Ishikawa (cell line): ENCODE results near the gene UST.

Source experiments
- EP300 ChIP-seq: IDR thresholded peaks from 2 replicates; pipeline ENCODE4 v1.6.1; 2012; ENCODE audit warnings: borderline replicate concordance
- TCF12 ChIP-seq: IDR thresholded peaks from 2 replicates; pipeline ENCODE4 v1.6.1; 2012; ENCODE audit warnings: low read depth
- TF ChIP-seq, protein P1 (sequence below): IDR thresholded peaks from 2 replicates; pipeline ENCODE4 v1.6.1; 2012

DNA sequence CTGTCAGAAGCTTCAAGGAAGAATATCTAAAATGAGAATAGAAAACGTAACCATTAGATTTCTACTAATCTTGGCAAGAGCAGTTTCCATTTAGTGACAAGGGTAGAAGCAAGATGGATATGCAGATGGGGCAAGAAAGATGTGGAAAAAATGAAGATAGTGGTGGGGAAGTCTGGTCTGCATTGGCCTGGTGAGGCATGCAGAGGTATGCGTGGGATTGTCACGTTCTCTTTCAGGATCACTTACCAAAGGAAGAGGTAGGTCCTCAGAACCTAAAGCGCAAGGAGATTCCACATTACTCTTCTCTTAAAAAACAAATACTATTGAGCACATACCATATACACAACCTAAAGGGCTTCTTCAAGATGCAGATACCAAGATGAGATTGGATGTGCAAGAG, 238.7 kb downstream of the UST start:
- TF ChIP-seq, protein P1, sequence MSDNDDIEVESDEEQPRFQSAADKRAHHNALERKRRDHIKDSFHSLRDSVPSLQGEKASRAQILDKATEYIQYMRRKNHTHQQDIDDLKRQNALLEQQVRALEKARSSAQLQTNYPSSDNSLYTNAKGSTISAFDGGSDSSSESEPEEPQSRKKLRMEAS = no peak
- no peak for TF ChIP-seq EP300
- no peak for TF ChIP-seq TCF12
